ENCODE measurements around the gene KAZN. TPM values are rescaled to one million over a fixed set of nuclear protein-coding genes. Genes with fewer than 3 reads are reported as not detected.

Gene KAZN
- polyA plus RNA-seq, 1 donor from 2014 or later, result 20.6 TPM

GRCh38 chr1:14841951-14842350, 243.5 kb downstream of the KAZN start:
- TF ChIP-seq REST (IDR thresholded peaks at IDR 0.05; ENCODE audit: borderline replicate concordance) (no peak), POLR2AphosphoS5 (IDR thresholded peaks at IDR 0.05) (no peak), EP300 (conservative IDR thresholded peaks at IDR 0.05; ENCODE audit: poor library complexity, severe bottlenecking) (no peak), EZH2 (IDR thresholded peaks at IDR 0.05; ENCODE audit: borderline replicate concordance, insufficient read depth, low read length, poor library complexity, severe bottlenecking) (no peak), RAD21 (conservative IDR thresholded peaks at IDR 0.05) (no peak), SMC3 (conservative IDR thresholded peaks at IDR 0.05; ENCODE audit: poor library complexity) (no peak), TAF1 (IDR thresholded peaks at IDR 0.05; ENCODE audit: low read depth) (no peak), CTCF (IDR thresholded peaks at IDR 0.05; ENCODE audit: poor library complexity, severe bottlenecking) (no peak), MXI1 (conservative IDR thresholded peaks at IDR 0.05; ENCODE audit: poor library complexity, severe bottlenecking) (no peak)
- H4K20me1 ChIP-seq (ENCODE audit: insufficient read depth), result no peaks in the 10 kb centered on the region
- no peak overlapping the region for H3K27ac ChIP-seq (ENCODE audit: low read length)
- no peaks in the 10 kb centered on the region for H3K79me2 ChIP-seq (replicated peaks; ENCODE audit: insufficient read depth, low read length)
- no peak overlapping the region for H2AFZ ChIP-seq (ENCODE audit: low read depth, low read length)
- no peaks in the 10 kb centered on the region for H3K36me3 ChIP-seq (ENCODE audit: insufficient read depth, low read length)
- no peak overlapping the region for H3K9ac ChIP-seq (ENCODE audit: low read length)
- no peak overlapping the region for H3K4me2 ChIP-seq (ENCODE audit: low read length)
- H3K27me3 ChIP-seq (ENCODE audit: insufficient read depth, low read depth, low read length), result no peaks in the 10 kb centered on the region
- H3K4me3 ChIP-seq (ENCODE audit: low read length), result no peak overlapping the region
- H3F3A ChIP-seq (ENCODE audit: insufficient read depth, low read length, poor library complexity, severe bottlenecking), result no peaks in the 10 kb centered on the region
- H3K9me2 ChIP-seq (ENCODE audit: insufficient read depth, low read length), result no peaks in the 10 kb centered on the region
- H3K9me3 ChIP-seq (ENCODE audit: low read length), result peaks cover 11% of the 10 kb centered on the region

GRCh38 chr1:14842361-14842760, 243.9 kb downstream of the KAZN start:
- Histone ChIP-seq H3K27me3 (ENCODE audit: insufficient read depth, low read depth, low read length) (no peaks in the 10 kb centered on the region), H2AFZ (ENCODE audit: low read depth, low read length) (no peak overlapping the region), H3K9ac (ENCODE audit: low read length) (no peak overlapping the region), H3F3A (ENCODE audit: insufficient read depth, low read length, poor library complexity, severe bottlenecking) (no peaks in the 10 kb centered on the region), H3K27ac (ENCODE audit: low read length) (no peak overlapping the region), H3K9me3 (ENCODE audit: low read length) (peaks cover 11% of the 10 kb centered on the region), H3K4me3 (ENCODE audit: low read length) (no peak overlapping the region), H3K9me2 (ENCODE audit: insufficient read depth, low read length) (no peaks in the 10 kb centered on the region), H4K20me1 (ENCODE audit: insufficient read depth) (no peaks in the 10 kb centered on the region), H3K36me3 (ENCODE audit: insufficient read depth, low read length) (no peaks in the 10 kb centered on the region), H3K79me2 (replicated peaks; ENCODE audit: insufficient read depth, low read length) (no peaks in the 10 kb centered on the region), H3K4me2 (ENCODE audit: low read length) (no peak overlapping the region)
- TF ChIP-seq POLR2AphosphoS5 (IDR thresholded peaks at IDR 0.05) (no peak), RAD21 (conservative IDR thresholded peaks at IDR 0.05) (no peak), CTCF (IDR thresholded peaks at IDR 0.05; ENCODE audit: poor library complexity, severe bottlenecking) (no peak), MXI1 (conservative IDR thresholded peaks at IDR 0.05; ENCODE audit: poor library complexity, severe bottlenecking) (no peak), REST (IDR thresholded peaks at IDR 0.05; ENCODE audit: borderline replicate concordance) (no peak), TAF1 (IDR thresholded peaks at IDR 0.05; ENCODE audit: low read depth) (no peak), SMC3 (conservative IDR thresholded peaks at IDR 0.05; ENCODE audit: poor library complexity) (no peak), EZH2 (IDR thresholded peaks at IDR 0.05; ENCODE audit: borderline replicate concordance, insufficient read depth, low read length, poor library complexity, severe bottlenecking) (no peak), EP300 (conservative IDR thresholded peaks at IDR 0.05; ENCODE audit: poor library complexity, severe bottlenecking) (no peak)
